ENCODE measurements around the gene KCNB1.

- no peak for TF ChIP-seq CTCF (conservative IDR thresholded peaks at IDR 0.05; ENCODE audit: low read length)
- TF ChIP-seq EZH2phosphoT487 (IDR thresholded peaks at IDR 0.05; ENCODE audit: borderline replicate concordance): no peak
These were observed 41.4 kb upstream of the KCNB1 start for GRCh38 chr20:49523767-49524360.

Measured in Loucy (cell line).